ENCODE results near the gene TSSK6.

GRCh38 chr19:19535311-19536191 lies 20.2 kb upstream of the TSSK6 start:
- no peak for TF ChIP-seq EZH2phosphoT487 (IDR thresholded peaks at IDR 0.05; ENCODE audit: insufficient read depth, low read depth)
- no peak for TF ChIP-seq EZH2 (IDR thresholded peaks at IDR 0.05; ENCODE audit: insufficient read depth, poor library complexity, severe bottlenecking)

Data from GM23248 (cell line).